Breast epithelium (tissue), 3 donors: ENCODE data around the gene TERF2IP.

ENCODE experiments used
- CTCF ChIP-seq, 3 donors: fragments of 450-650 bp; IDR thresholded peaks; one replicate each; pipeline ENCODE4 v1.5.1; 2016 to 2017; ENCODE audit warnings: antibody characterized with exemption in 3 of 3, mild to moderate bottlenecking in 3 of 3, moderate library complexity in 3 of 3
- POLR2A ChIP-seq: fragments of 450-650 bp; IDR thresholded peaks from one replicate; pipeline ENCODE4 v1.6.1; 2016; ENCODE audit warnings: antibody characterized with exemption, mild to moderate bottlenecking, moderate library complexity
- POLR2AphosphoS5 ChIP-seq, 3 donors: sonication (generic); formaldehyde crosslinking; IDR thresholded peaks; one replicate each; pipeline ENCODE4 v1.6.1; 2017; ENCODE audit warnings: antibody characterized with exemption in 3 of 3

- TF ChIP-seq CTCF (IDR thresholded peaks at IDR 0.05) (no peak), POLR2AphosphoS5 (IDR thresholded peaks at IDR 0.05) (no peak), POLR2A (no peak)
Observed at GRCh38 chr16:75627851-75628250, 19.7 kb upstream of the TERF2IP start.
